Neuronal stem cell (in vitro differentiated cells): Measurements from ENCODE around the gene VWA5A.

Experiments
- DNase-seq: peaks from one replicate; pipeline ENCODE4 v3.0.0-alpha.2; 2013; ENCODE audit warnings: low spot score
- H2AFZ ChIP-seq: one replicate; pipeline ENCODE4 v1.6.1; 2013; ENCODE audit warnings: mild to moderate bottlenecking, low read length, inconsistent platforms
- H2AK5ac ChIP-seq: 2 replicates; pipeline ENCODE4 v1.6.1; 2013; ENCODE audit warnings: low read depth, mild to moderate bottlenecking, inconsistent platforms, low read length, moderate library complexity, mixed read lengths
- H2BK120ac ChIP-seq: 2 replicates; pipeline ENCODE4 v1.6.1; 2013; ENCODE audit warnings: low read depth, mild to moderate bottlenecking, inconsistent platforms, low read length, moderate library complexity, mixed read lengths
- H2BK12ac ChIP-seq: one replicate; pipeline ENCODE4 v1.6.1; 2013; ENCODE audit warnings: low read length, inconsistent platforms
- H2BK15ac ChIP-seq: 2 replicates; pipeline ENCODE4 v1.6.1; 2013; ENCODE audit warnings: mild to moderate bottlenecking, low read length, inconsistent platforms, mixed read lengths
- H2BK5ac ChIP-seq: one replicate; pipeline ENCODE4 v1.6.1; 2013; ENCODE audit warnings: inconsistent platforms, mild to moderate bottlenecking, low read length, moderate library complexity
- H3K14ac ChIP-seq: one replicate; pipeline ENCODE4 v1.6.1; 2013; ENCODE audit warnings: low read length, inconsistent platforms
- H3K18ac ChIP-seq: 2 replicates; pipeline ENCODE4 v1.6.1; 2013; ENCODE audit warnings: low read length, inconsistent platforms
- H3K23ac ChIP-seq: 2 replicates; pipeline ENCODE4 v1.6.1; 2013; ENCODE audit warnings: low read depth, mild to moderate bottlenecking, mixed read lengths, low read length, inconsistent platforms; ENCODE audit not compliant: poor library complexity
- H3K27ac ChIP-seq: replicated peaks from 3 replicates; pipeline ENCODE4 v1.5.1; 2013; ENCODE audit warnings: low read length, inconsistent platforms
- H3K27me3 ChIP-seq, 3 experiments: 2 replicates each; pipeline ENCODE4 v1.6.1; 2013; ENCODE audit warnings: low read length in 3 of 3, mild to moderate bottlenecking in 2 of 3, inconsistent platforms in 1 of 3, low read depth in 1 of 3, mixed read lengths in 1 of 3, moderate library complexity in 1 of 3; ENCODE audit not compliant: control insufficient read depth in 3 of 3, insufficient read depth in 3 of 3
- H3K36me3 ChIP-seq, 2 donors: replicated peaks in 1 of 2; 2 replicates each; pipeline ENCODE4 v1.6.1; 2013; ENCODE audit warnings: low read length in 2 of 2; ENCODE audit not compliant: control insufficient read depth in 2 of 2, insufficient read depth in 2 of 2
- H3K4ac ChIP-seq: 2 replicates; pipeline ENCODE4 v1.6.1; 2013; ENCODE audit warnings: inconsistent platforms, mild to moderate bottlenecking, low read length, moderate library complexity
- H3K4me1 ChIP-seq, 2 donors: 1 replicate in 1 of 2; 2 replicates in 1 of 2; pipeline ENCODE4 v1.6.1; 2013; ENCODE audit warnings: low read length in 2 of 2, low read depth in 1 of 2; ENCODE audit not compliant: control insufficient read depth in 2 of 2, insufficient read depth in 1 of 2
- H3K4me2 ChIP-seq: one replicate; pipeline ENCODE4 v1.6.1; 2013; ENCODE audit warnings: mild to moderate bottlenecking, low read length, inconsistent platforms; ENCODE audit not compliant: insufficient read depth, poor library complexity, severe bottlenecking
- H3K4me3 ChIP-seq, 2 donors: 2 replicates each; pipeline ENCODE4 v1.5.1; 2013; ENCODE audit warnings: low read length in 2 of 2, mild to moderate bottlenecking in 2 of 2, inconsistent platforms in 1 of 2, moderate library complexity in 1 of 2
- H3K79me1 ChIP-seq: one replicate; pipeline ENCODE4 v1.6.1; 2013; ENCODE audit warnings: low read depth, mild to moderate bottlenecking, inconsistent platforms, low read length, moderate library complexity
- H3K9ac ChIP-seq: one replicate; pipeline ENCODE4 v1.6.1; 2013; ENCODE audit warnings: mild to moderate bottlenecking, low read depth, low read length, inconsistent platforms; ENCODE audit not compliant: poor library complexity
- H3K9me3 ChIP-seq, 2 donors: replicated peaks in 1 of 2; 2 replicates each; pipeline versions ENCODE3 to v1.6.1; 2013; ENCODE audit warnings: low read length in 2 of 2, mild to moderate bottlenecking in 2 of 2, inconsistent platforms in 1 of 2, low read depth in 1 of 2, mixed read lengths in 1 of 2, moderate library complexity in 1 of 2; ENCODE audit not compliant: control insufficient read depth in 2 of 2, insufficient read depth in 1 of 2
- H4K8ac ChIP-seq: one replicate; pipeline ENCODE4 v1.6.1; 2013; ENCODE audit warnings: low read depth, mild to moderate bottlenecking, inconsistent platforms, low read length, moderate library complexity
- H4K91ac ChIP-seq: one replicate; pipeline ENCODE4 v1.6.1; 2013; ENCODE audit warnings: low read length, low read depth, mild to moderate bottlenecking, inconsistent platforms; ENCODE audit not compliant: poor library complexity
- whole genome bisulfite sequencing, 2 donors: extraction: QIAGEN DNeasy Blood & Tissue Kit; methylation state at CpG; one replicate each; pipeline ENCODE4 v1.1.7; 2013; ENCODE audit warnings: missing lambda C conversion rate in 2 of 2, mixed read lengths in 1 of 2; ENCODE audit not compliant: insufficient read length in 2 of 2, insufficient replicate concordance in 1 of 2; ENCODE audit errors: extremely low coverage in 2 of 2; 5-methylcytosine and 5-hydroxymethylcytosine counted together

VWA5A gene

GRCh38 chr11:124079631-124080326 is 35.5 kb upstream of the VWA5A start:
- Histone ChIP-seq H3K14ac (no peak overlapping the region), H3K27me3 (peaks cover 0 to 16% (median 0%) of the 10 kb centered on the region in 3 experiments), H3K4me1 (no peaks in the 10 kb centered on the region), H2AFZ (no peak overlapping the region), H3K4me2 (no peak overlapping the region), H2BK15ac (no peak overlapping the region), H3K36me3 (no peaks in the 10 kb centered on the region), H2BK120ac (no peak overlapping the region), H2BK12ac (no peak overlapping the region), H4K91ac (no peak overlapping the region), H2AK5ac (no peak overlapping the region), H3K4me3 (no peak overlapping the region), H3K18ac (no peak overlapping the region), H3K79me1 (no peaks in the 10 kb centered on the region), H2BK5ac (no peak overlapping the region), H3K9me3 (no peaks in the 10 kb centered on the region), H4K8ac (no peak overlapping the region), H3K27ac (no peak overlapping the region), H3K4ac (no peak overlapping the region), H3K9ac (no peak overlapping the region), H3K23ac (no peak overlapping the region)
- DNase-seq, result no peak
- WGBS, 2 donors, result no CpG with 5 or more reads among the region's 8 CpGs

- no peak overlapping the region for H2BK12ac ChIP-seq
- no peak overlapping the region for H2AFZ ChIP-seq
- H3K4me1 ChIP-seq, result no peaks in the 10 kb centered on the region
- H4K91ac ChIP-seq, result no peak overlapping the region
- H2AK5ac ChIP-seq, result no peak overlapping the region
- H3K9ac ChIP-seq, result no peak overlapping the region
- H3K4me3 ChIP-seq, result no peak overlapping the region
- no peak overlapping the region for H3K4me2 ChIP-seq
- no peak overlapping the region for H2BK120ac ChIP-seq
- H3K36me3 ChIP-seq, result no peaks in the 10 kb centered on the region
- H4K8ac ChIP-seq, result no peak overlapping the region
- no peak for DNase-seq
- no peak overlapping the region for H3K23ac ChIP-seq
- no CpG with 5 or more reads among the region's 8 CpGs for WGBS, 2 donors
- H3K4ac ChIP-seq, result no peak overlapping the region
- H3K9me3 ChIP-seq, result no peaks in the 10 kb centered on the region
- H3K18ac ChIP-seq, result no peak overlapping the region
- no peak overlapping the region for H3K27ac ChIP-seq
- H3K14ac ChIP-seq, result no peak overlapping the region
- H2BK5ac ChIP-seq, result no peak overlapping the region
- H3K27me3 ChIP-seq, result peaks cover 0 to 21% (median 0%) of the 10 kb centered on the region in 3 experiments
- no peaks in the 10 kb centered on the region for H3K79me1 ChIP-seq
- H2BK15ac ChIP-seq, result no peak overlapping the region
These were observed 34.8 kb upstream of the VWA5A start for GRCh38 chr11:124080327-124081001.

- Histone ChIP-seq H3K9ac (no peak overlapping the region), H2BK15ac (no peak overlapping the region), H3K27me3 (peaks cover 0 to 24% (median 0%) of the 10 kb centered on the region in 3 experiments), H3K4ac (no peak overlapping the region), H4K8ac (no peak overlapping the region), H3K14ac (no peak overlapping the region), H4K91ac (no peak overlapping the region), H3K79me1 (no peaks in the 10 kb centered on the region), H3K4me1 (peaks cover 0 to 5% of the 10 kb centered on the region in 2 donors), H3K27ac (no peak overlapping the region), H3K23ac (no peak overlapping the region), H2BK12ac (no peak overlapping the region), H2AK5ac (no peak overlapping the region), H3K9me3 (no peaks in the 10 kb centered on the region), H3K36me3 (no peaks in the 10 kb centered on the region), H2BK5ac (no peak overlapping the region), H3K18ac (no peak overlapping the region), H2AFZ (no peak overlapping the region), H3K4me3 (no peak overlapping the region), H2BK120ac (no peak overlapping the region), H3K4me2 (no peak overlapping the region)
- WGBS, 2 donors, result no CpG with 5 or more reads among the region's 3 CpGs
- no peak for DNase-seq
These were observed 33.8 kb upstream of the VWA5A start for GRCh38 chr11:124081483-124081882.

- Histone ChIP-seq H3K9ac (no peak overlapping the region), H2AK5ac (no peak overlapping the region), H2BK5ac (no peak overlapping the region), H2BK120ac (no peak overlapping the region), H2BK15ac (no peak overlapping the region), H3K27ac (no peak overlapping the region), H3K27me3 (peaks cover 0 to 24% (median 0%) of the 10 kb centered on the region in 3 experiments), H3K23ac (no peak overlapping the region), H3K14ac (no peak overlapping the region), H3K36me3 (no peaks in the 10 kb centered on the region), H2AFZ (no peak overlapping the region), H3K79me1 (no peaks in the 10 kb centered on the region), H3K18ac (no peak overlapping the region), H3K4me2 (no peak overlapping the region), H3K4me1 (peaks cover 0 to 7% of the 10 kb centered on the region in 2 donors), H2BK12ac (no peak overlapping the region), H3K4me3 (no peak overlapping the region), H3K9me3 (no peaks in the 10 kb centered on the region), H4K91ac (no peak overlapping the region), H3K4ac (no peak overlapping the region), H4K8ac (no peak overlapping the region)
- no peak for DNase-seq
- WGBS, 2 donors, result no CpG with 5 or more reads among the region's 4 CpGs
These were observed 32.9 kb upstream of the VWA5A start for GRCh38 chr11:124082371-124082770.
